ENCODE results near the gene STOML3.

GRCh38 chr13:38967446-38967845, 23.2 kb downstream of the STOML3 start:
- TF ChIP-seq POLR2AphosphoS5 (IDR thresholded peaks at IDR 0.05; ENCODE audit: borderline replicate concordance, low read depth, low read length), result no peak
- no peak for TF ChIP-seq EZH2 (IDR thresholded peaks at IDR 0.05)
